Femur (tissue), 1 donor: ENCODE measurements around the gene ARRDC5.
A peak's percentile ranks its signal among the peaks of the same experiment; 100 is the strongest.
"Not testable (repeated sequence)": the region's sequence is repeated elsewhere in the genome, so short reads cannot be mapped to it uniquely, and the experiment has no call there.

Experiments
- DNase-seq: peaks from one replicate; pipeline ENCODE4 v3.0.0-alpha.2; 2017

Gene ARRDC5

GRCh38 chr19:4909897-4910593 is 7.3 kb upstream of the ARRDC5 start:
- DNase-seq = peak; percentile 95

GRCh38 chr19:4909156-4909896 is 6.6 kb upstream of the ARRDC5 start, which contains the start of gene UHRF1:
Gene UHRF1, plus strand, starts transcription at chr19:4909501. Its CDS starts 1,385 bp downstream, at chr19:4910886.
- DNase-seq = peak; percentile 61

- no peak for DNase-seq
These were observed 6.1 kb upstream of the ARRDC5 start for GRCh38 chr19:4908781-4909155.

- no peak for DNase-seq
These were observed 5.7 kb upstream of the ARRDC5 start for GRCh38 chr19:4908360-4908759.

- no peak for DNase-seq
These were observed 4.3 kb upstream of the ARRDC5 start for GRCh38 chr19:4906963-4907362.

GRCh38 chr19:4904481-4904880 is 1.8 kb upstream of the ARRDC5 start:
- no peak for DNase-seq

GRCh38 chr19:4900879-4901278 is 1.8 kb downstream of the ARRDC5 start:
- DNase-seq = not testable (repeated sequence)

GRCh38 chr19:4897146-4897545 is 5.5 kb downstream of the ARRDC5 start:
- peak; percentile 50 for DNase-seq

- DNase-seq = no peak
These were observed 6.3 kb downstream of the ARRDC5 start for GRCh38 chr19:4896372-4896771.

GRCh38 chr19:4892962-4893361 is 9.7 kb downstream of the ARRDC5 start:
- not testable (repeated sequence) for DNase-seq

- DNase-seq = no peak
These were observed 11.6 kb downstream of the ARRDC5 start for GRCh38 chr19:4891066-4891465.

GRCh38 chr19:4889034-4889815 is 13.5 kb downstream of the ARRDC5 start:
- no peak for DNase-seq

- DNase-seq = not testable (repeated sequence)
These were observed 14.9 kb downstream of the ARRDC5 start for GRCh38 chr19:4887803-4888202.

GRCh38 chr19:4884993-4885392 is 17.7 kb downstream of the ARRDC5 start:
- not testable (repeated sequence) for DNase-seq

- DNase-seq = not testable (repeated sequence)
These were observed 19.8 kb downstream of the ARRDC5 start for GRCh38 chr19:4882874-4883273.

GRCh38 chr19:4879041-4879440 is 23.7 kb downstream of the ARRDC5 start:
- DNase-seq = no peak

GRCh38 chr19:4878491-4878968 is 24.2 kb downstream of the ARRDC5 start:
- peak; percentile 76 for DNase-seq

- DNase-seq = peak; percentile 71
These were observed 24.8 kb downstream of the ARRDC5 start for GRCh38 chr19:4877753-4878490.

GRCh38 chr19:4873930-4874329 is 28.8 kb downstream of the ARRDC5 start:
- no peak for DNase-seq

GRCh38 chr19:4871711-4872110 is 31.0 kb downstream of the ARRDC5 start:
- DNase-seq = no peak

GRCh38 chr19:4870025-4870700 is 32.5 kb downstream of the ARRDC5 start:
- DNase-seq = peak; percentile 49

GRCh38 chr19:4868286-4868834 is 34.3 kb downstream of the ARRDC5 start:
- no peak for DNase-seq
